DMS53 (cell line): Measurements from ENCODE around the gene ENPP3.

Experiments used
- DNase-seq: peaks from one replicate; lab custom pipeline; 2025; lab: John Stamatoyannopoulos, UW

The ENPP3 gene

GRCh38 chr6:131765081-131765803 is 128.1 kb downstream of the ENPP3 start:
- DNase-seq, result no peak

GRCh38 chr6:131765804-131766135 is 128.7 kb downstream of the ENPP3 start:
- no peak for DNase-seq

- DNase-seq, result no peak
Observed at GRCh38 chr6:131766631-131767030, 129.5 kb downstream of the ENPP3 start.

GRCh38 chr6:131768964-131769363 is 131.9 kb downstream of the ENPP3 start:
- DNase-seq, result no peak

- no peak for DNase-seq
Observed at GRCh38 chr6:131769385-131770141, 132.5 kb downstream of the ENPP3 start.

GRCh38 chr6:131770776-131771175 is 133.7 kb downstream of the ENPP3 start:
- DNase-seq, result no peak

- no peak for DNase-seq
Observed at GRCh38 chr6:131773284-131773950, 136.3 kb downstream of the ENPP3 start.

GRCh38 chr6:131775886-131776285 is 138.8 kb downstream of the ENPP3 start:
- no peak for DNase-seq

- no peak for DNase-seq
Observed at GRCh38 chr6:131776985-131777384, 139.9 kb downstream of the ENPP3 start.

GRCh38 chr6:131778169-131778568 is 141.1 kb downstream of the ENPP3 start:
- no peak for DNase-seq

- DNase-seq, result no peak
Observed at GRCh38 chr6:131779304-131779703, 142.2 kb downstream of the ENPP3 start.

GRCh38 chr6:131780600-131780999 is 143.5 kb downstream of the ENPP3 start:
- DNase-seq, result no peak

- no peak for DNase-seq
Observed at GRCh38 chr6:131781687-131782086, 144.6 kb downstream of the ENPP3 start.

GRCh38 chr6:131782764-131783163 is 145.7 kb downstream of the ENPP3 start:
- peak; percentile 41 for DNase-seq

GRCh38 chr6:131784561-131784960 is 147.5 kb downstream of the ENPP3 start:
- DNase-seq, result no peak

GRCh38 chr6:131787079-131787478 is 150.0 kb downstream of the ENPP3 start:
- no peak for DNase-seq

- peak; percentile 33 for DNase-seq
Observed at GRCh38 chr6:131787766-131788712, 150.9 kb downstream of the ENPP3 start.

GRCh38 chr6:131789219-131789618 is 152.1 kb downstream of the ENPP3 start:
- no peak for DNase-seq

- DNase-seq, result no peak
Observed at GRCh38 chr6:131791476-131791875, 154.4 kb downstream of the ENPP3 start.

- DNase-seq, result peak; percentile 5
Observed at GRCh38 chr6:131792091-131792496, 155.0 kb downstream of the ENPP3 start.

- no peak for DNase-seq
Observed at GRCh38 chr6:131795366-131795765, 158.3 kb downstream of the ENPP3 start.
